Measurements from ENCODE around the gene EVI5L.

The EVI5L gene

GRCh38 chr19:7844405-7844804, 14.4 kb downstream of the EVI5L start:
- DNase-seq (ENCODE audit: insufficient read length, low spot score) (no peak), FAIRE-seq (no peak)

GRCh38 chr19:7844951-7845350, 14.9 kb downstream of the EVI5L start:
- FAIRE-seq = no peak
- DNase-seq (ENCODE audit: insufficient read length, low spot score) = no peak

GRCh38 chr19:7845390-7846154, 15.6 kb downstream of the EVI5L start:
- no peak for DNase-seq (ENCODE audit: insufficient read length, low spot score)
- no peak for FAIRE-seq

- no peak for DNase-seq (ENCODE audit: insufficient read length, low spot score)
These were observed 16.2 kb downstream of the EVI5L start for GRCh38 chr19:7846155-7846646.

DNA sequence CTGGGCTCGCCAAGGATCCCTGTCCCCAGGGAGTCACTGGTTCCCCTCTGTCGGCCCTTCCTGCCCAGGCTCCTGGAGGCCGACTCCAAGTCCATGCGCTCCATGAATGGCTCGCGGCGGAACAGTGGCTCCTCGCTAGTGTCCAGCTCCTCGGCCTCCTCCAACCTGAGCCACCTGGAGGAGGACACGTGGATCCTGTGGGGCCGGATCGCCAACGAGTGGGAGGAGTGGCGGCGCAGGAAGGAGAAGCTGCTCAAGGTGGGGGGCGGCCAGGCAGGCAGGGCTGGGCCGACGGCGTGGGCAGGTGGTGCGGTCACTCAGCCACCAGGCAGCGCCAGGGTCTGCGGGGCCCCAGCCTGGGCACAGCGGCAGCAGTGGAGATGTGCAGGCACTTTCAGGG, 17.6 kb downstream of the EVI5L start:
- FAIRE-seq = no peak
- DNase-seq (ENCODE audit: insufficient read length, low spot score) = no peak

More at GRCh38 chr19:7846155-7846646, 16.2 kb downstream of the EVI5L start:
- no peak for FAIRE-seq

DNA sequence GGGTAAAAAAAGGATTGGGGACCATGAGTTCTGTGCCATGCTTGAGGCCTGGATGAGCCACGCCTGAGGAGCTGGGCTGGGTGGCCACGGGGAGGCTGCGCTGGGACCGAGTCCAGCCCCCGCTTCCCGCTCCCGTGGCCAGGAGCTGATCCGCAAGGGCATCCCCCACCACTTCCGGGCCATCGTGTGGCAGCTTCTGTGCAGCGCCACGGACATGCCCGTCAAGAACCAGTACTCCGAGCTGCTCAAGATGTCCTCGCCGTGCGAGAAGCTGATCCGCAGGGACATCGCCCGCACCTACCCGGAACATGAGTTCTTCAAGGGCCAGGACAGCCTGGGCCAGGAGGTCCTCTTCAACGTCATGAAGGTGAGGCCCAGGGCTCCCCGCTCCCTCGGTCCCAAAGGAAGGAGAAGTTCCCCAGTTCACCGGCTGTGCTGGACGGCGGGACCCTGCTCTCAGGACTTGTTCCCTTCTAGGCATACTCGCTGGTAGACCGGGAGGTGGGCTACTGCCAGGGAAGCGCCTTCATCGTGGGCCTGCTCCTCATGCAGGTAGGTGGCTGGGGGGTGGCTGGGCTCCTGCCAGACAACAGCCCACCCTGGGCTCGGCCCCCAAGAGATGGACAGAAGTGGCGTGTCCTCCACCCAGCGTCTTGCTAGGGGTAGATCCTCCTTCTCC, 18.9 kb downstream of the EVI5L start:
- FAIRE-seq (no peak), DNase-seq (ENCODE audit: insufficient read length, low spot score) (no peak)

- FAIRE-seq (no peak), DNase-seq (ENCODE audit: insufficient read length, low spot score) (no peak)
These were observed 19.6 kb downstream of the EVI5L start for GRCh38 chr19:7849631-7849999.

- FAIRE-seq = no peak
- no peak for DNase-seq (ENCODE audit: insufficient read length, low spot score)
These were observed 20.2 kb downstream of the EVI5L start for GRCh38 chr19:7850000-7850813.

- FAIRE-seq (no peak), DNase-seq (ENCODE audit: insufficient read length, low spot score) (no peak)
These were observed 21.1 kb downstream of the EVI5L start for GRCh38 chr19:7850945-7851622.

DNA sequence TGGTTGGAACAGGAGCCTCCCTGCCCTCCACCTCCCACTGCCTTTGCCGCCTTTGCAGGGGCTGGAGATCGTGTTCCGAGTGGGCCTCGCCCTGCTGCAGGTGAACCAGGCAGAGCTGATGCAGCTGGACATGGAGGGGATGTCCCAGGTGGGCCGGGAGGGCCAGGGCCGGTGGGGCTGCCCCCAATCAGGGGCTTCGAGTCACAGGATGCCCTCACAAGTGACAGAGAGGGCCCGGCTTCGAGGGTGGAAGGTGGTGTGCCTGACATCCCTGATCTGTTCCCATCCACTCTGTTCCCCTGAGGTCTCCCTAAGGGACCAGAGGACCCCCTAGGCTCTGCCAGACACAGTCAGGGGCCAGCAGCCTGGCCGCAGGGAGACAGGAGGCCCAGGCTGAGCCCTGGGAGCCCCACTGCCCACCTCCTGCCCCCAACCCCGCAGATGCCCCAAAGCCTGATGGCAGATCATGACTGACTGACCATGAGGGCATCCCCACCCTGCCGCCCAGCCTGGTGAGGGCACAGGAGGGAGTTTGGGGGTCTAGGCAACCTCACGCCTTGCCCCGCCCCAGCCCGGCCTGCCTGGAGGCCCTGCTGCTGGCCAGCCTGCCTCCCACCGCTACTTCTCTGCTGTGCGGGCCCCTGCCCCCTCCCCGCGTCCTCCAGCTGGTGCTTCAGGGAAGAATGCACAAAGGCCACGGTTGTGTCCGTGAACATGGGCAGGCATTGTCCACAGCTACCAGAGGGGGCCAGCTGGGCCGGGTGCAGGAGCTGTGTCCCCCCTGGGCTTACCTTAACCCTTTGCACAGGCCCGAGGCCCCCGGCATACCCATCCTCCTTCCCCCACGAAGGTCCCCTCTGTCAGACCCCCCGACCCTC, 21.8 kb downstream of the EVI5L start:
- FAIRE-seq (no peak), DNase-seq (ENCODE audit: insufficient read length, low spot score) (no peak)

DNA sequence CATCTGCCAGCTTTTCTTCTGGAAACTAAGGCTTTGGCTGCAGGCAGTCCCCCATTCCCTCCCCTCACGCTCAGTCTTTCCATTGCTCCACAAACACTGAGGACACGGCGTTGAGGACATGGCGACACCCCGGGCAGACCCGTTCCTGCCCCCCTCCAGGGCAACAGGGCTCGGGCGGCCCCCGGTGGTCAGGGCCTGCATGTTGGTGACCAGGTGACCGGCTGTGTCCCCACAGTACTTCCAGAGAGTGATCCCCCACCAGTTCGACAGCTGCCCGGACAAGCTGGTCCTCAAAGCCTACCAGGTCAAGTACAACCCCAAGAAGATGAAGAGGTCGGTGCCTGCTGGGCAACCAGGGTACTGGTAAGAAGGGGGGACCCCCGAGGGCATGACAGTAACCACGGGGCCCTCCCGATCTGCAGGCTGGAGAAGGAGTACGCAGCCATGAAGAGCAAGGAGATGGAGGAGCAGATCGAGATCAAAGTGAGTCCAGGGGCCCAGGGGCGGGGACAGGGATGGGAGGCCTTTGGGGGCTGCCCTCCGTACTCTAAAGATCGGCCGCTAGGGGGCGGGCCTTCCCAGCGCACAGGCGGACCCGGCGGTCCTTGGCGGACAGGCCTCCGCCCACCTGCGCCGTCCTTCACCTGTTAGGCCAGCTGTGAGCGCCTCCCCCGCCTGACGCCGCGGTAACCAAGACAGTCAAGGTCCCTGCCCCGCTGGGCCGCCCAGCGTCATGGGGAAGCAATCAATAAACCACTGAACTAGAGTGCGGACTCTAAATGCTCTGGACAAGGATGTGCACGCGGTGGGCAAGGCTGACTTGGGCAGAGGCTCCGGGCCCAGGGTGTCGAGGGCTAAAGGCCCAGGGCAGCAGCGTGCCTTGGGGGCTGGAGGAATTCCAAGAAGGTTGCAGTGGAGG, 23.1 kb downstream of the EVI5L start:
- FAIRE-seq = peak; percentile 64
- DNase-seq (ENCODE audit: insufficient read length, low spot score) = peak; percentile 98

GRCh38 chr19:7853770-7854128, 23.7 kb downstream of the EVI5L start:
- FAIRE-seq (no peak), DNase-seq (ENCODE audit: insufficient read length, low spot score) (no peak)

- DNase-seq (ENCODE audit: insufficient read length, low spot score) = no peak
- no peak for FAIRE-seq
These were observed 25.5 kb downstream of the EVI5L start for GRCh38 chr19:7855426-7856108.

DNA sequence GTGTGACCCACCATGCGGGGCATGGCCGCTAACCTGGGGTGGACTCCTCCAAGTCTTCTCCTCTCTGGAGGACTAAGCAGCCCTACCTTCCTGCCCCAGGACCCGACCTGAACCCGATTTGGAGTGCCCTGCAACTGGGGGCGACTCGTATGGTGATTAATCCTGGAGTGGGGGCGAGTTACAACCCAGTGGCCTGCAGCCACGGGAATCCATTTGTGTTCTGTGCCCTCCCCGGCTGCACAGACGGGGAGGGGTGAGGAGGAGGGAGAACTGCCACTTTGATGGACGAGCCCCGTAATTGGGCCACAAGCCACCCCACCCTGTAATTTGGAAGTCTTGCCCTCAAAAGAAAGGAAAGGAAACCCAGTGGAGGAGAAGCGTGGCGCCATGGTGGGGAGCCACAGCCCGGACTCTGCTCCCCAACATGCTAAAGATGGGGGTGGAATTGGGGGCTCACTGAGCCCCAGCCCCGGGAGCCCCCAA, 26.1 kb downstream of the EVI5L start:
- DNase-seq (ENCODE audit: insufficient read length, low spot score) = no peak
- FAIRE-seq = no peak

GRCh38 chr19:7856679-7857663, 27.0 kb downstream of the EVI5L start:
- FAIRE-seq (no peak), DNase-seq (ENCODE audit: insufficient read length, low spot score) (no peak)

DNA sequence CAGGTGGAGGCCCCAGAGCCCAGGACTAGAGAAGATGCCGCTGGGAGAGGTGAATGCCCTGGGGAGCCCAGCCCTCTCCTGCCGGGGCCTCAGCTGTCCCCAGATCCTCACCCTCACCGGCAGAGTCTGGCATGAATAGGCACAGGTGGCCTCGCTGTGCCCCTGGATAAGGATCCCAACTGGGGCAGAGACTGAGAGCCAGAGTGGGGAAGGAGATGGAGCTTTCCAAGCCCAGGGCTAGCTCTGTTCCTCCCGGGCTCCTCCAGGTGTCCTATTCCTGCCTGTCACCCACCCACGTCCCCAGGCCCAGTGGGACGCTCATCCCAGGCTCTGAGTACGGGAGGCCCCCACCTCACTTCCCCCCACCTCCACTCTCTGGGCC, 27.7 kb downstream of the EVI5L start:
- no peak for DNase-seq (ENCODE audit: insufficient read length, low spot score)
- FAIRE-seq = no peak
